ENCODE data around the gene SCGB3A1. TPM values are rescaled to one million over a fixed set of nuclear protein-coding genes. Genes with fewer than 3 reads are reported as not detected.

SCGB3A1 gene
- total and polyA plus RNA-seq, 8 donors: 1.1 to 104 (median 2.9) TPM

GRCh38 chr5:180606215-180606785, 15.0 kb upstream of the SCGB3A1 start:
- DNase-seq (peak in 1 of 4 donors; percentile 69), ATAC-seq (no peak)
- intact Hi-C loops (cut with DNase I): no loop called here
- H3K4me1 ChIP-seq: no peaks in the 10 kb centered on the region
- no peaks in the 10 kb centered on the region for H3K36me3 ChIP-seq
- H3K27ac ChIP-seq: no peak overlapping the region
- no peak overlapping the region for H3K4me3 ChIP-seq
- H3K9me3 ChIP-seq: no peaks in the 10 kb centered on the region
- TF ChIP-seq, protein P1, sequence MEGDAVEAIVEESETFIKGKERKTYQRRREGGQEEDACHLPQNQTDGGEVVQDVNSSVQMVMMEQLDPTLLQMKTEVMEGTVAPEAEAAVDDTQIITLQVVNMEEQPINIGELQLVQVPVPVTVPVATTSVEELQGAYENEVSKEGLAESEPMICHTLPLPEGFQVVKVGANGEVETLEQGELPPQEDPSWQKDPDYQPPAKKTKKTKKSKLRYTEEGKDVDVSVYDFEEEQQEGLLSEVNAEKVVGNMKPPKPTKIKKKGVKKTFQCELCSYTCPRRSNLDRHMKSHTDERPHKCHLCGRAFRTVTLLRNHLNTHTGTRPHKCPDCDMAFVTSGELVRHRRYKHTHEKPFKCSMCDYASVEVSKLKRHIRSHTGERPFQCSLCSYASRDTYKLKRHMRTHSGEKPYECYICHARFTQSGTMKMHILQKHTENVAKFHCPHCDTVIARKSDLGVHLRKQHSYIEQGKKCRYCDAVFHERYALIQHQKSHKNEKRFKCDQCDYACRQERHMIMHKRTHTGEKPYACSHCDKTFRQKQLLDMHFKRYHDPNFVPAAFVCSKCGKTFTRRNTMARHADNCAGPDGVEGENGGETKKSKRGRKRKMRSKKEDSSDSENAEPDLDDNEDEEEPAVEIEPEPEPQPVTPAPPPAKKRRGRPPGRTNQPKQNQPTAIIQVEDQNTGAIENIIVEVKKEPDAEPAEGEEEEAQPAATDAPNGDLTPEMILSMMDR (IDR thresholded peaks at IDR 0.05): no peak
- H3K27me3 ChIP-seq: no peaks in the 10 kb centered on the region

- DNase-seq: peak in 2 of 4 donors; percentile 17 to 40
- ATAC-seq: peak; percentile 77
- TF ChIP-seq, protein P1 (IDR thresholded peaks at IDR 0.05): peak; percentile 66 to 68
- H3K36me3 ChIP-seq: no peaks in the 10 kb centered on the region
- H3K9me3 ChIP-seq: no peaks in the 10 kb centered on the region
- no peak overlapping the region for H3K4me3 ChIP-seq
- no peaks in the 10 kb centered on the region for H3K27me3 ChIP-seq
- no peak overlapping the region for H3K27ac ChIP-seq
- no peaks in the 10 kb centered on the region for H3K4me1 ChIP-seq
- intact Hi-C loops (cut with DNase I): no loop called here
These were observed 14.4 kb upstream of the SCGB3A1 start for GRCh38 chr5:180605554-180606214.

DNA sequence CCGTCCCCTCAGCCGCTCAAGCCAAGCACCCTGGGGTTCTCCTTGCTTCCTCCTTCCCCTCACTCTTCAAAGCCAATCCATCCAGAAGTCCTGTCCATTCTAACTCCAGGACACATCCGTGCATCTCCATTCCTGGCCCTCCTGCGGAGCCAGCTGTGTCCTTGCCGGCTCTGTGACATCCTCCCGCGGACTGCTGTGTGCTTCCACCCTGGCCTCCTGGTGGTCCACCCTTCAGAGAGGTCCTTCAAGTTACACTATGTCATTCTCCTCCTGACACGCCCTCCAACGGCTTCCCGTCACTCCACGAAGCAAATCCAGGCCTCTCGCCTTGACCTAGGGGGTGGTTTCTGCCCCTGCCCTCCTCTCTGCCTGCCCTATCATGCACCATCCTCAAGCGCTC, 13.0 kb upstream of the SCGB3A1 start:
- intact Hi-C loops (cut with DNase I): no loop called here
- H3K9me3 ChIP-seq: no peaks in the 10 kb centered on the region
- H3K4me3 ChIP-seq: no peak overlapping the region
- H3K27ac ChIP-seq: no peak overlapping the region
- no peaks in the 10 kb centered on the region for H3K4me1 ChIP-seq
- peak in 2 of 4 donors; percentile 14 to 63 for DNase-seq
- no peak for ATAC-seq
- no peaks in the 10 kb centered on the region for H3K27me3 ChIP-seq
- no peaks in the 10 kb centered on the region for H3K36me3 ChIP-seq
- TF ChIP-seq, protein P1 (IDR thresholded peaks at IDR 0.05): no peak

DNA sequence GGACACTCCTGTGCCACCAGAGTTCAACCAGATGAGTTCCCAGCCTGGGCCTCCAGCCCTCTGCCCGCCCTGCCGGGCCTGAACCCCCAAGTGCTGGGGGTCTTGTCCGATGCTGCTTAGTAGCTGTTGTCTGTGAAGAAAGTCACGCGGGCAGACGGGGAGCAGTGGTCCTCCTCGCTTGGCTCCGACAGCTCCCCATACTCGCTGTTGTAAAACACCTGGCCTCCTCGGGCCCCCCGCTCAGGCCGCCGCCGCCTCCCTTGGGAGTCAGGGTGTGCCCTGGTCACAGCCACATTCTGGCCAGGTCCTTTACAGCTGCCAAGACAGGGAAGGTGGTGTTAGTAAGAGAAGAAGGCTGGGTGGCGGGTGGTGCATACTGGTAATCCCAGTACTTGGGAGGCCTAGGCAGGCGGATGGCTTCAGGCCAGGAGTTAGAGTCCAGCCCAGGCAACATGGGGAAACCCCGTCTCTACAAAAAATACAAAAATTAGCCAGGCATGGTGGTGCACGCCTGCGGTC, 11.8 kb upstream of the SCGB3A1 start:
- intact Hi-C loops (cut with DNase I): no loop called here
- ATAC-seq: no peak
- peak in 2 of 4 donors; percentile 23 to 65 for DNase-seq

More for the DNA sequence above, 11.8 kb upstream of the SCGB3A1 start:
- no peak overlapping the region for H3K27ac ChIP-seq
- no peaks in the 10 kb centered on the region for H3K36me3 ChIP-seq
- H3K27me3 ChIP-seq: no peaks in the 10 kb centered on the region
- H3K4me1 ChIP-seq: no peaks in the 10 kb centered on the region
- no peaks in the 10 kb centered on the region for H3K9me3 ChIP-seq
- no peak overlapping the region for H3K4me3 ChIP-seq
- TF ChIP-seq, protein P1 (IDR thresholded peaks at IDR 0.05): no peak
